Measurements from ENCODE around the gene MRPS15.
A peak's percentile ranks its signal among the peaks of the same experiment; 100 is the strongest.

The MRPS15 gene

GRCh38 chr1:36448530-36449056, 15.6 kb downstream of the MRPS15 start:
- Histone ChIP-seq H2AFZ (ENCODE audit: low read depth, low read length) (no peak overlapping the region), H3K9me3 (ENCODE audit: control insufficient read depth, low read length) (no peaks in the 10 kb centered on the region)

DNA sequence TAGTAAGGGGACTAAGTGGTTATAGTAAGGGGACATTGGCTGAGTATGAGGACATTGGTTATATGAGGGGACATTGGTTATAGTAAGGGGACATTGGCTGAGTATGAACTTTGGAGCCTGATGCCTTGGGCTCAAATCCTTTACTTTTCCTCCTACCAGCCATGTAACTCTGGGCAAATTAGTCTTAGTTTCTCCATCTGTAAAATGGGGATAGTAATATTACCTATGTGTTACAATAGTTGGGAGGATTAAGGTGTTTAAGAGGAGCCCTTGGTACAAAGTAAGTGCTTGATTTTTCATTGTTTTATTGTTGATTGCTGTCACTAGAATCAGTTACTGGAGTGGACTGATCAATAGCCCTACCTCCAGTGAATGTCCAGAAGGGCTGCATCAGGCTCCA, 16.7 kb downstream of the MRPS15 start:
- H4K8ac ChIP-seq (ENCODE audit: low read length): no peak overlapping the region
- no peaks in the 10 kb centered on the region for H3K9me3 ChIP-seq (ENCODE audit: control insufficient read depth, low read length)
- no peak overlapping the region for H2AFZ ChIP-seq (ENCODE audit: low read depth, low read length)
- no peak overlapping the region for H3K4me3 ChIP-seq (ENCODE audit: insufficient read depth in 1 of 2, low read depth in 1 of 2, low read length in 2 of 2)
- no peak overlapping the region for H2BK12ac ChIP-seq (ENCODE audit: low read length in 2 of 2)
- H2BK5ac ChIP-seq (ENCODE audit: low read depth, low read length, poor library complexity, severe bottlenecking): no peak overlapping the region
- H4K91ac ChIP-seq (ENCODE audit: low read length): no peak overlapping the region
- H2BK120ac ChIP-seq (ENCODE audit: low read depth, low read length): no peak overlapping the region
- no peaks in the 10 kb centered on the region for H3K27me3 ChIP-seq (ENCODE audit: control insufficient read depth in 1 of 2, insufficient read depth in 1 of 2, low read length in 2 of 2)
- peaks cover 0 to 7% of the 10 kb centered on the region in 2 experiments for H3K36me3 ChIP-seq (ENCODE audit: control insufficient read depth in 1 of 2, insufficient read depth in 2 of 2, low read depth in 1 of 2, low read length in 2 of 2)
- H2BK15ac ChIP-seq (ENCODE audit: low read depth, poor library complexity, severe bottlenecking): no peak overlapping the region
- H3K79me1 ChIP-seq (replicated peaks; ENCODE audit: low read length, poor library complexity, severe bottlenecking): peaks cover 6% of the 10 kb centered on the region
- no peak overlapping the region for H3K4ac ChIP-seq (ENCODE audit: low read depth in 1 of 2, low read length in 2 of 2)
- H3K9ac ChIP-seq (ENCODE audit: low read length): no peak overlapping the region
- H3K18ac ChIP-seq (ENCODE audit: low read depth in 1 of 2, low read length in 2 of 2): no peak overlapping the region
- H3K4me2 ChIP-seq (ENCODE audit: low read length, poor library complexity, severe bottlenecking): no peak overlapping the region
- H3K4me1 ChIP-seq (ENCODE audit: control insufficient read depth, insufficient read depth, low read depth, low read length): peaks cover 5% of the 10 kb centered on the region
- H3K27ac ChIP-seq (ENCODE audit: low read length, poor library complexity, severe bottlenecking): no peak overlapping the region
- no peak overlapping the region for H3K23ac ChIP-seq (ENCODE audit: low read length in 2 of 2)
- DNase-seq: no peak
- no peak overlapping the region for H2AK5ac ChIP-seq (ENCODE audit: low read length, severe bottlenecking)
- H3K14ac ChIP-seq (ENCODE audit: low read length in 2 of 2): no peak overlapping the region

More at GRCh38 chr1:36448530-36449056, 15.6 kb downstream of the MRPS15 start:
- Histone ChIP-seq H3K27me3 (ENCODE audit: control insufficient read depth in 1 of 2, insufficient read depth in 1 of 2, low read length in 2 of 2) (no peaks in the 10 kb centered on the region), H3K4ac (ENCODE audit: low read depth in 1 of 2, low read length in 2 of 2) (no peak overlapping the region), H2BK15ac (ENCODE audit: low read depth, poor library complexity, severe bottlenecking) (no peak overlapping the region), H3K4me3 (ENCODE audit: insufficient read depth in 1 of 2, low read depth in 1 of 2, low read length in 2 of 2) (no peak overlapping the region), H4K91ac (ENCODE audit: low read length) (no peak overlapping the region), H2BK12ac (ENCODE audit: low read length in 2 of 2) (no peak overlapping the region), H3K4me2 (ENCODE audit: low read length, poor library complexity, severe bottlenecking) (no peak overlapping the region), H3K79me1 (replicated peaks; ENCODE audit: low read length, poor library complexity, severe bottlenecking) (peaks cover 6% of the 10 kb centered on the region), H3K14ac (ENCODE audit: low read length in 2 of 2) (no peak overlapping the region), H4K8ac (ENCODE audit: low read length) (no peak overlapping the region), H3K27ac (ENCODE audit: low read length, poor library complexity, severe bottlenecking) (no peak overlapping the region), H2BK120ac (ENCODE audit: low read depth, low read length) (no peak overlapping the region), H3K18ac (ENCODE audit: low read depth in 1 of 2, low read length in 2 of 2) (no peak overlapping the region), H3K23ac (ENCODE audit: low read length in 2 of 2) (peak overlapping the region in 1 of 2 experiments; percentile 42), H3K9ac (ENCODE audit: low read length) (peak overlapping the region; percentile 11), H3K36me3 (ENCODE audit: control insufficient read depth in 1 of 2, insufficient read depth in 2 of 2, low read depth in 1 of 2, low read length in 2 of 2) (peaks cover 0 to 7% of the 10 kb centered on the region in 2 experiments), H2AK5ac (ENCODE audit: low read length, severe bottlenecking) (no peak overlapping the region), H3K4me1 (ENCODE audit: control insufficient read depth, insufficient read depth, low read depth, low read length) (peaks cover 5% of the 10 kb centered on the region), H2BK5ac (ENCODE audit: low read depth, low read length, poor library complexity, severe bottlenecking) (no peak overlapping the region)
- peak; percentile 16 for DNase-seq
- 86% methylated on average over 3 of the region's 4 CpGs for WGBS

DNA sequence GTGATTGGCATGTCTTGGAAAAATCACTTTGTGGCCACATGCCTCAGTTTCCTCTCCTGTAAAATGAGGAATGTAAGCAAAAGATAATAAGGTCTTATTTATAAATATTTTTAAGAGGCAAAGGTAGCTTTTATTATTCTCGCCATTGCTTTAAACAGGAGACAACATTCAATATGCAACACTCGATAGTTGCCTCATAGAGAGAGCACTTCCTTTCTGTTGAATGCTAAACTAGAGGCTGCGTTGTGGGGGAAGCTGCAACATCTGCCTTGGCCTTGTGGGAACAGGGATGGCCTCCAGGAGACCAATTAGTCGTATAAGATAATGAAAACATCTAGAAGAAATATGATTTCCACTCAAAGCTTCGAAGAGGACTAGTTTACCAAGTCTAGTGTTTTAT, 17.4 kb downstream of the MRPS15 start:
- no peak overlapping the region for H2AFZ ChIP-seq (ENCODE audit: low read depth, low read length)
- WGBS: 53% methylated on average over 2 of the region's 5 CpGs
- H3K9me3 ChIP-seq (ENCODE audit: control insufficient read depth, low read length): no peaks in the 10 kb centered on the region
- H3K36me3 ChIP-seq (ENCODE audit: control insufficient read depth in 1 of 2, insufficient read depth in 2 of 2, low read depth in 1 of 2, low read length in 2 of 2): peaks cover 0 to 7% of the 10 kb centered on the region in 2 experiments
- no peak overlapping the region for H2BK12ac ChIP-seq (ENCODE audit: low read length in 2 of 2)
- no peak overlapping the region for H2BK5ac ChIP-seq (ENCODE audit: low read depth, low read length, poor library complexity, severe bottlenecking)
- H3K4me3 ChIP-seq (ENCODE audit: insufficient read depth in 1 of 2, low read depth in 1 of 2, low read length in 2 of 2): no peak overlapping the region
- no peak overlapping the region for H3K23ac ChIP-seq (ENCODE audit: low read length in 2 of 2)
- no peak overlapping the region for H4K8ac ChIP-seq (ENCODE audit: low read length)
- H2AK5ac ChIP-seq (ENCODE audit: low read length, severe bottlenecking): no peak overlapping the region
- H3K79me1 ChIP-seq (replicated peaks; ENCODE audit: low read length, poor library complexity, severe bottlenecking): peaks cover 6% of the 10 kb centered on the region
- no peak overlapping the region for H3K9ac ChIP-seq (ENCODE audit: low read length)
- H3K4me1 ChIP-seq (ENCODE audit: control insufficient read depth, insufficient read depth, low read depth, low read length): peaks cover 5% of the 10 kb centered on the region
- DNase-seq: no peak
- H4K91ac ChIP-seq (ENCODE audit: low read length): no peak overlapping the region
- H3K4me2 ChIP-seq (ENCODE audit: low read length, poor library complexity, severe bottlenecking): no peak overlapping the region
- H3K27me3 ChIP-seq (ENCODE audit: control insufficient read depth in 1 of 2, insufficient read depth in 1 of 2, low read length in 2 of 2): no peaks in the 10 kb centered on the region
- H2BK15ac ChIP-seq (ENCODE audit: low read depth, poor library complexity, severe bottlenecking): no peak overlapping the region
- H3K27ac ChIP-seq (ENCODE audit: low read length, poor library complexity, severe bottlenecking): no peak overlapping the region
- H3K4ac ChIP-seq (ENCODE audit: low read depth in 1 of 2, low read length in 2 of 2): no peak overlapping the region
- no peak overlapping the region for H2BK120ac ChIP-seq (ENCODE audit: low read depth, low read length)
- no peak overlapping the region for H3K14ac ChIP-seq (ENCODE audit: low read length in 2 of 2)
- no peak overlapping the region for H3K18ac ChIP-seq (ENCODE audit: low read depth in 1 of 2, low read length in 2 of 2)

GRCh38 chr1:36446271-36446670, 17.9 kb downstream of the MRPS15 start:
- Histone ChIP-seq H2AK5ac (ENCODE audit: low read length, severe bottlenecking) (no peak overlapping the region), H2BK12ac (ENCODE audit: low read length in 2 of 2) (no peak overlapping the region), H3K36me3 (ENCODE audit: control insufficient read depth in 1 of 2, insufficient read depth in 2 of 2, low read depth in 1 of 2, low read length in 2 of 2) (peaks cover 0 to 7% of the 10 kb centered on the region in 2 experiments), H3K14ac (ENCODE audit: low read length in 2 of 2) (no peak overlapping the region), H3K9me3 (ENCODE audit: control insufficient read depth, low read length) (no peaks in the 10 kb centered on the region), H2BK15ac (ENCODE audit: low read depth, poor library complexity, severe bottlenecking) (no peak overlapping the region), H4K8ac (ENCODE audit: low read length) (no peak overlapping the region), H3K79me1 (replicated peaks; ENCODE audit: low read length, poor library complexity, severe bottlenecking) (peaks cover 6% of the 10 kb centered on the region), H4K91ac (ENCODE audit: low read length) (no peak overlapping the region), H3K4me1 (ENCODE audit: control insufficient read depth, insufficient read depth, low read depth, low read length) (peaks cover 5% of the 10 kb centered on the region), H2BK120ac (ENCODE audit: low read depth, low read length) (no peak overlapping the region), H2BK5ac (ENCODE audit: low read depth, low read length, poor library complexity, severe bottlenecking) (no peak overlapping the region), H3K4me2 (ENCODE audit: low read length, poor library complexity, severe bottlenecking) (no peak overlapping the region), H3K27me3 (ENCODE audit: control insufficient read depth in 1 of 2, insufficient read depth in 1 of 2, low read length in 2 of 2) (no peaks in the 10 kb centered on the region), H3K23ac (ENCODE audit: low read length in 2 of 2) (no peak overlapping the region), H2AFZ (ENCODE audit: low read depth, low read length) (no peak overlapping the region), H3K4ac (ENCODE audit: low read depth in 1 of 2, low read length in 2 of 2) (no peak overlapping the region), H3K9ac (ENCODE audit: low read length) (no peak overlapping the region), H3K18ac (ENCODE audit: low read depth in 1 of 2, low read length in 2 of 2) (no peak overlapping the region), H3K4me3 (ENCODE audit: insufficient read depth in 1 of 2, low read depth in 1 of 2, low read length in 2 of 2) (no peak overlapping the region), H3K27ac (ENCODE audit: low read length, poor library complexity, severe bottlenecking) (no peak overlapping the region)
- DNase-seq: peak; percentile 43
- WGBS: 67% methylated on average over 7 of the region's 8 CpGs
